Renal cortex interstitium (tissue), 11 donors: ENCODE results near the gene POPDC2. TPM values are rescaled to one million over a fixed set of nuclear protein-coding genes. Genes with fewer than 3 reads are reported as not detected.

Experiments
- DNase-seq, 11 donors: peaks; one replicate each; pipeline ENCODE4 v3.0.0-alpha.2; 2013; ENCODE audit warnings: low read depth in 9 of 11, low spot score in 4 of 11; ENCODE audit errors: extremely low read depth in 1 of 11
- polyA plus RNA-seq, 3 donors: library from polyadenylated mRNA; unstranded; fragments of 120-200 nt; gene quantifications; one replicate each; pipeline ENCODE4 v1.2.1, GENCODE V29; 2013; ENCODE audit not compliant: insufficient read length in 3 of 3

The POPDC2 gene
- polyA plus RNA-seq, 3 donors = 3.4 to 5.6 (median 5.3) TPM

DNA sequence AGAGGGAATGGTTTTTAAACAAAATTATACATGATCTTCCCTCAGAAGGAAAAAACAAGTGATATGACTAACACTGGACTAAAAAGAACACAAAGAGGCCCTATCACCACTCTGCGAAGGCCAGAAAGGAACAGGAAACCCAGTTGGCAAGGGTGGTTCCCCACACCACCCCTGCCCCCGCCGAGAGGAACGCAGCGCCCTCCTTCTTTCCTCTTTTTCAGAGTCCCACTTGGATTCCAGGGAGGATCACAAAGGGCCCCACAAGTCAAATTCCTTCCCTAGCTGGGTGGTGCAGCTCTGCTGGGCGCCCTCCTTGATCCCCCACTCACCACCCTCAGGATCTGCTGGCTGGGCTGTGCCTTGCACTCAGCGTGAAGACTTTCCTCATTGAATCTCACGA, 32.9 kb downstream of the POPDC2 start:
- DNase-seq = no peak

DNA sequence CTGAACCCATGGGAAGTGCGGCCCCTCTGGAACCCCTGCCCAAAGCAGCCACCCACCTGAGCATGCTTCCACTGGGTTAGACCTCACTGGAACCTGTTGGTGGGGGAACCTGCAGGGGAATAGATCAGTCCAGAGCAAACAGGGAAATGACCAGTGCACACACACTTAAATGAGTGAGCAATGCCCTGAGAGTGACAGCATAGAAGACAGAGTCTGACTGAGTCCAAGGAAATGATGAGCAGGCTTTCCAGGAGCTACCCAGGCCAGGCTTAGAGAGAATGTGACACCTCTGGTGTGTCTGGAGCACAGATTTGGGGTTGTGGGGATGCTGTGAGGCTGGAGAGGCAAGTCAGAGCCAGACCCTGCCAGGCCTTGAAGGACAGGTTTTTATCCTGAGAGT, 34.2 kb downstream of the POPDC2 start:
- no peak for DNase-seq

DNA sequence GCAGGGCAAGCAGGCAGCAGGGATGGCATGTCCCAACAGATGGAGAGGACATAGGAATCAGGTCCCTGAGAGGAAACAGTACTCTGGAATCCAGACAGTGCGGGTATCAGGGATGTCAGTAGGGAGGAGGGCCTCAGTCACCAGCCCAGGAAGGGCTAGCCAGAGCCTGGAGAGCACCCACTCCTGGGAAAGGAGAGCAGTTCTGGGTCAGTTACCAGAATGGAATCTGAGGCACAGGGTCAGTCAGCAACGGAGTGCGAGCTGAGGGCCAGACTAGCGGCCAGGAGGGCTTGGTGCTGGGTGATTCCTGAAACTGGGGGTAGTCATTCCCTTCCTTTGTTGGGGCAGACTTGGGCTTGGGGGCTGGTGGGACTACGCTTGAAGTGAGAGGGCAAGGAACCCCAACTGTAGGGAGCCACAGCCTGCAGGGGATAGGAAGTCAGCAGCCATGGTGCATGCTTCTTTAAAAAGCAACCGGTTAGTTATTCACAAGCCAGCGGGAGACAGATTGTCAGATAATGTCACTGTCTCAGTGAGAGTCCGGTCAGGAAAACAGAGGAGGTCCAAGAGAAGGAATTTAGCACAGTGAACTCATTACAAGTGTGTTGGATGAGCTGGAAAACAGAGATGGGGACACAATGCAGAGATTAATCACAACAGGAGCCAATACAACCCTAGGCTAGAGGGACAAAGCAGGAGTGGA, 34.8 kb downstream of the POPDC2 start:
- no peak for DNase-seq

DNA sequence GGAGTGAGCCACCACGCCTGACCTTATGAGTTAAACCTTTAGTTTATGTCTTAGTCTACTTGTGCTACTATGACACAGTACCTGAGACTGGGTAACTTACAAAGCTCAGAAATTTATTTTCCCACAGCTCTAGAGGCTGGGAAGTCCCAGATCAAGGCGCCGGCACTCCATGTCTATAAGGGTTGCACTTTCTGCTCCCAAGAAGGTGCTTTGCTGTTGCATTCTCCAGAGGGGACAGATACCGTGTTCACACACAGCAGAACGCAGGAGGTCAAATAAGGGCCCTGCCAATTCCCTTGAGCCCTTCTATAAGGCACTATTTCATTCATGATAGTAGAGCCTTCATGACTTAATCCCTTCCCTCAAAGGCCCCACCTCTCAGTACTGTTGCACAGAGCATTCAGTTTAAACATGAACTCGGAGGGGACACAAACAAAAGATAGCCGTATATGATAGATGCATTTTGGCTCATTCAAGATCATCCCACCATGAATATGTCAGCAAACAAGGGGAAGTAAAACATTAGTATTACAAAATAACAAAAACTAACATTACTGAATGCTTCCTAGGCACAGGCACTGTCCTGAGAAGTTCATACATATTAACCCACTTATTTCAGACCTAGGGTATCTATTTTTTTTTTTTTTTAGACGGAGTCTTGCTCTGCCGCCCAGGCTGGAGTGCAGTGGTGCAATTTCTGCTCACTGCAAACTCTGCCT, 36.2 kb downstream of the POPDC2 start:
- no peak for DNase-seq

DNA sequence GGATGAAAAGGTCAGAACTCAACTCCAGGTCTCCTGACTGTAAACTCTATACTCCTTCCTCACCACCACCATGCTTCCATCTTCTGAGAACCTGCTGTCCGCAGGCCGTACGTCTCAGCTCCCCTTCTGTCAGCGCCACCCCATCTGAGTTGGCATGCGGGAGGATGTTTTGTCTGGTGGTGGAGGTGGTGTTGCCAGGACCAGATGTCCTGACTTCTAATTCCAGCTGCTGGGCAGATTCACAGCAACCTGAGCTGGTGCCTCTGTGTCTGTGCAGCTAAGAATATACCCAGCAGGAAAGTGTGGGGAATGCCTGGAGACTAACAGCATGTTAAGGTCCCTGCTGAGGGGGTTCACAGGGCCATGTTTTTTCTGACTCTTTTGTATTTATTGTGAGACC, 39.5 kb downstream of the POPDC2 start:
- no peak for DNase-seq

DNA sequence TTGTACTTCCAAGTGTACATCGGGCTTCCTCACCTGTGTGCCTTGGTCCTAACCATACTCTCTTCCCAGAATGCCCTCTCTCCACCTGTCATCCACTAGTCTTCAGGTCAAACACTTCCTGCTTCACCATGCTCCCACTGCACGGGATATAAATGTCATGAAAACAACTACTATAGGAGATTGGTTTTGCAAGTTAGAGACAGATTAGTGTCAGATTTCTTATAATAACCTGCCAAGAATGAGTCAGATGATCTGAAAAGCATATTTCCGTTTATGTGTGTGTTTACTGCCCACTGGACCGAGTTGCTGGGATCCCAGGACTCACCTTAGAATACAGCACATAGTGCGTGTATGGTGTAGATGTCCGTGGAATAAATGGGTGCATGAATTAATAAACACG, 41.3 kb downstream of the POPDC2 start:
- no peak for DNase-seq

DNA sequence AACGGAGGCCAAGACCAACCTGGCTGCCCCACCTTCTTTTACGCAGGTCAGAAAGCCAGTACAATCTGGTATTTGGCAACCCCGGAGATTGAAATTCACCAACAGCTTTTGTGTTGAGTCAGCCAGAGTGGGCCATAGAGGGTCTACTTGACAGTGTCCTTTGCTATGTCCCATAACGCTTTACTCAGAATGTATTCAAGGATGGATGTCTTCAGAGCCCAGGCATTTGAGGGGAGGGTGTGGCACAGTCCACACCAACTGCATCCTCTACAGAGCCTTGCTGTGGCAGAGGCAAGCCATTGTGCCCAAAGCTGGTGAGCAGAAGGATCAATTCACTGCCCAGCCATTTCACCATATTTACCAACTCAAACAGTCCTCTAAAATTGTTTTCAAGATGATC, 44.3 kb downstream of the POPDC2 start:
- DNase-seq = no peak

DNA sequence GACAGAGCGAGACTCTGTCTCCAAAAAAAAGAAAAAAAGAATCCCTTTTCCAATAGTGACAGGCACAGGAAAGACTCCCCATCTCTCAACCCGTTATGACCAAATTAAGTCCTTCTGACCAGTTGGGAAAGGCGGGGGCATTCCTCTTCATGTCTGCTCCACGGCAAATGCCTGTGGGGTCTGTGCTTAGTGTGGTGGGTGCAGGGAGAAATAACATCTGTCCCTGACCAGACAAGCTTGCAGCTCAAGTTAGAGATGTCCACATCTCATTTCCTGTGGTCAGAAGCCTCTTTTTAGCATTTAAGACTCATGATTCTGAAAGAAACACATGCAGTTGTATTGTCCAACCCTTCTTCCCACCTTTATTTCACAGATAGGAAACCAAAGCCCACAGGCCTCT, 46.5 kb downstream of the POPDC2 start:
- no peak for DNase-seq

DNA sequence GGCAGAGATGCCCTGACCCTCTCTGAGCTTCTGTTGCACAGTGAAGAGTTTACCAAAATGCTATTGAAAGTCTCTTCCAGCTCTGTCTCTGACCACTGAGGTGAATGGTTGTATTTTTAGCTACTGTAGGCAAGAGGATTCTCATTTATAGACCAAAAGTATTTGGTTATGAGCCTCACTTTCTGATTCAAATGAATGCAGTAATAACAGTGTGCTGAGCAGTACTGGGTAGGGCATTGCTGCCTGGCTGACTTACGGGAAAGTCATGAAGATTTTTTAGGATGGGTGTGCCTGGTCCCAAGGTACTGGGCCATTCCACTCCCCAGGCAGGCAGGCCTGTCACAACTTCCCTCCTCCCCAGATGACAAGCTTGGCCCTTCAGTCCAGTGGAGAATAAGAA, 47.2 kb downstream of the POPDC2 start:
- no peak for DNase-seq

DNA sequence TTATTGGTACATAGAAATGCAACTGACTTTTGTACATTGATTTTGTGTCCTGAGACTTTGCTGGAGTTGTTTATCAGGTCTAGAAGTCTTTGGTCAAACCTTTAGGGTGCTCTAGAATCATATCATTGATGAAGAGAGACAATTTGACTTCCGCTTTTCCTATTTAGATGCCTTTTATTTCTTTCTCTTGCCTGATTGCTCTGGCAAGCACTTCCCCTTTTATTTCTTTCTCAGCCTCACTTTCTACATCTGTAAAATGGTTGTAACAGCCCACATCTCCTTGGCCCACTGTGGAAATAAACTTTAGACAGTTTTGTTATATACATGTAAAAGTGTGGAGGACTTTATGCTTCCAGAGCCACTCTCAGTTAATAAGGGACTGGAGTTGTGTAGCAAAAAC, 48.7 kb downstream of the POPDC2 start:
- DNase-seq = no peak

DNA sequence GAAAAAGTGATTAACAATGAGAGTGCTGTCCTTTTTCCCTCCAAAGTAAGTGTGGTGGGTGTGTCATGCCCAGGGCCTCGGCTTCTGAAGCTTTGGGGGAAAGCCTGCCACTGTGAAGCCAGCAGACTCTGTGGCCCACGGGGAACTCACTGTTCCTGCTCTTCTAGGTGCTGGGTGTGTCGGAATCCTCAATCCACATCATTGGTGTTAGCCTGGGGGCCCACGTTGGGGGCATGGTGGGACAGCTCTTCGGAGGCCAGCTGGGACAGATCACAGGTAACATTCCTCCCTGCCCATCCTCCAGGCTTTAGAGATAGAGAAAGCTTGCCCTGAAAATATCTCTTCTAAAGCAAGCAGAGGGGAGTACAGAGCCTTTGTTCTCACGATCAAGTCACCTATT, 51.1 kb downstream of the POPDC2 start:
- no peak for DNase-seq

DNA sequence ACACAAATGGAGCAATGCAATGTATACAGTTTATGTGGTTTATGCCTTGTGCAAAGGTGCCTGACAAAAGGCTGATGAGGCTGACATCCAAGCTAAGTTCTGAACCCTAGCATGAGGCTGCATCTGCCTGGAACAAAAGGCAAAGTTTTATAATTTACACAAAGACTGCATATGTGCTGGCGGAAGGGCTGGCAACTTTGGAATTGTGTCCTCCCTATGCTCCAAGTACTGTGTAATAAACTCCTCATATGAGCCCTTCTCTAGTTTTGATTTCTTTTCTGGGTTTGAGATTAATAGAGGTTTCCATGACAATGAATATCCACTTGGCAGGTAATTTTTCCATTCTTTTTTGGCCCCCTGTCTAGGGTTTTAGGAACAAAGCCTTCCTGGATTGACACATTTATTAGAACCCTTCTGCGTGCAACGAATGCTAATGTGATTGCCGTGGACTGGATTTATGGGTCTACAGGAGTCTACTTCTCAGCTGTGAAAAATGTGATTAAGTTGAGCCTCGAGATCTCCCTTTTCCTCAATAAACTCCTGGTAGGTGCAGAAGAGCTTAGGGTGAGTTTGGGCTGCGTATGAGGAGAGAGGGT, 51.9 kb downstream of the POPDC2 start:
- no peak for DNase-seq

DNA sequence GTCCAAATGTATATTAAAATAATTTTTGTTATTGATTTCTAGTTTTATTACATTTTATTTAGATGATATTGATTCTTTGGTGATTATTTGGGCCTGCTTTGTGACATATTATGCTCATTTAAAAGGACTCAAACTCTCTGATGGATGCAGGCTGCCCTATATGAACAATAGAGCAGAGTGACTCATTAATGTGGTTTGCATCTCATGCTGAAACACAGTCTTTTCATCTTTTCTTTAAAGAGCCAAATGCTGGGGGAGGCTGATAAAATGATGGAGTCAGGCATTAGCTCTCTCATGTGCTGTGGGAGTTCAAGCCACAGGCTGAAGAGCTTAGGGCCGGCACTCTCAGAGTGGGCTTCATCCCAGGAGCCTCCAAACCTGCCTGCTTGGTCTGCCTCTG, 55.5 kb downstream of the POPDC2 start:
- DNase-seq = no peak

DNA sequence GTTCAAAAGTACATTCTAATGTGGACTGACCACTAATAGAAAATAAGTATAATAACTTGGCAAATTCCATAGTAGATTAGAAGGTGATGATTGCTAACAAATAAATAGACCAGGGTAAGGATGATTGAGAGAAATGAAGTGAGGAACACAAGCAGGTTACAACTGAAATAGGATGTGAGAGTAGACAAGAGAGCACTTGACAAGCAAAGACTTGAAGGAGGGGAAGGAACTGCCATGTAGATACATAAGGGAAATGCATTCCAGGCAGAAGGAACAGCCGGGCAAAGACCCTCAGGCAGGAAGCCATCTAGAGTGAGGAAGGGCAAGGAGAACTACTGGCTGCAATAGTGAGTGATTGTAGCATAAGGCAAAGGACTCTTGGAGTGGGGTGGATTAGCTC, 57.7 kb downstream of the POPDC2 start:
- no peak for DNase-seq

DNA sequence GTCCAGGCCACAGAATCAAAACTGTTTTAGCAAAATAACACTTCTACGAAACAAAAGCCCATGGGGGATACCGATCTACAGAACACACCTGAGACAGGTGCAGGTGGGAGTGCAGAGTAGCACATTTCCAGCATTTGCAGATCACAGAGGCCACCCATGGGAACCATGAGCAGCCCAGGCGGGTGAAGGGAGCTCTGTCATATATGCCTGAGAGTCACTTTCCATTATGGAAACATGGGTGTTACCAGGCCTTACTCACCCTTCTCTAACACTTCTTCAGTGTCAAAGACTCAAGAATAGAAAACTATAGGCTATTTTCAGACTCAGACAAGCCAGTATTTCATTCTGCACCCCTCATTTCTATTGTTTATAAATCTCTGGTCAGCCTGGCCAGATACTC, 59.2 kb downstream of the POPDC2 start:
- no peak for DNase-seq

DNA sequence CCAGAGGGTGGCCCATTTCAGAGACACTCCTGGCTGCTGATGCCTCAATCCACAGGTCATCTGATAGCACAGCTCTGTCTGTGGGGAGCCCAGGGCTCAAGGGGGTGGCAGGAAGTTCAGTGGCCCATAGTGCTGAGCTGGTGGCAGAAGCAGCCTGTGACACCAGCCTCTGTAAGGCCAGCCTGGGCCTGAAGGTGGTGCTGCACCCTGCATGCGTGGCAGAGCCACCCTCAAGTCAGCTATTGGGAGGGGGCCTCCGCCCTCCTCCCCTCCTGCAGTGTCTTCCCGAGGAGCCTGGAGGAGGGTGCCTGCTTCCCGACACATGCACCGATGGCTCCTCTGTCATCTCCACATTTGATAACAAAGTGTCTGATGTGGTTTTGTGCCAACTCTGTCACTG, 59.7 kb downstream of the POPDC2 start:
- no peak for DNase-seq

DNA sequence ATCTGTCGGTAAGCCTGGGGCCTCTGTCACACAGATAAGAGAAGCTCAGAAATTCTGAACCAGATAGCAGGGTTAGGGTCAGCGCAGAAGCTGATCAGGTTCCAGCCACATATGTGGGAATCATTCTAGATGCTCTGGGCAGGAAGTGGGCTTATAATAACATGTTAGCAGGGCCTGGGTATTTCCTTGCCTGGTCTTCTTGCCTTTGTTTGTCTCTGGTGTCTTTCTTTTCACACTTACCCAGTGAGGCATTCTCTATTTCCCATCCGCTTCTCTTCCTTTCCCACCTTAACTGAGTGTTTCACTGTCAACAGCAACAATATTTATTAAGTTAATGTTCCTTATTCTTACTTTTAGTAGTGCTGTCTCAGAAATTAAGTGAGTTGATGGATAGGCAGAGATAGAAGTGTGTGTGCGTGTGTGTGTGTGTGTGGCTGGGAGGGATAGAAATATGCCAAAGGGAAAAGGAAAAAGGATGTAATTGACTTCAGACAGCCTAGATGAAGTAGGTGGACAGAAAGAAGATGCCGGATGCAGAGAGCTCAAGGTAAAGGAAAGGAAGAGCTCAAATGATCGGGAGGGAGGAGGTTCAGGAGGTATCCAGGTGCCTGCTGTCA, 60.7 kb downstream of the POPDC2 start:
- no peak for DNase-seq

DNA sequence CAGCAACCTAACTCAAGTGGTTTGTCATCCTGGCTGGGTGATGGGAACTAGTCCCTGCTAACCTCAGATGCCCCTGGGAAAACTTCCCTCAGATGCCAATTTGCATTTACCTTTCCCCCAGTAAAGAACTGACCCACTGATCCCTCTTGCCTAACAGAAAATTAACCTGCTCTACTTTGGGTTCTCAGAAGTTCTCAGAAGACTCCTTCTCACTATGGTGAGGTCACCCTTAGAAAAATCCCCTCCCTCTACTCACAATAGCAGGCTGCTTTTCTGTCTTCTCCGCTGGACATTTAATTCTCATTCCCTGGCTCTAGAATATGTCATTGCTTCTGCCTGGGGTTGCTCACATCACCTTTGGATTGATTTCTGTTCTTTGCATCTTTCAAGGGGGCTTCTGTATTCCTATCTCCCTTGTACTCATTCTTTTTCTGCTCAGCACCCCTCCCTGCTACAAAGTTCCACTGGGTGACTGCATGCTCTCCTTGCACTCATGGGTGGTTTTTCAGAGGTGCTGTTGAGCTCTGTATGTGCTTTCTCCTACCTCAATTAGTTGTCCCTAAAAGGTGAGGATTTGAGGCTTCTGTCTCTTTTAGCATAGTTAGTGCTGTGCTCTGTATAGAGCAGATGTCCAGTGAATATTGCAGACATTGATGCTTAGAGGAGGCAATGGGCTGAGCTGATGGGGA, 61.8 kb downstream of the POPDC2 start:
- DNase-seq = no peak

DNA sequence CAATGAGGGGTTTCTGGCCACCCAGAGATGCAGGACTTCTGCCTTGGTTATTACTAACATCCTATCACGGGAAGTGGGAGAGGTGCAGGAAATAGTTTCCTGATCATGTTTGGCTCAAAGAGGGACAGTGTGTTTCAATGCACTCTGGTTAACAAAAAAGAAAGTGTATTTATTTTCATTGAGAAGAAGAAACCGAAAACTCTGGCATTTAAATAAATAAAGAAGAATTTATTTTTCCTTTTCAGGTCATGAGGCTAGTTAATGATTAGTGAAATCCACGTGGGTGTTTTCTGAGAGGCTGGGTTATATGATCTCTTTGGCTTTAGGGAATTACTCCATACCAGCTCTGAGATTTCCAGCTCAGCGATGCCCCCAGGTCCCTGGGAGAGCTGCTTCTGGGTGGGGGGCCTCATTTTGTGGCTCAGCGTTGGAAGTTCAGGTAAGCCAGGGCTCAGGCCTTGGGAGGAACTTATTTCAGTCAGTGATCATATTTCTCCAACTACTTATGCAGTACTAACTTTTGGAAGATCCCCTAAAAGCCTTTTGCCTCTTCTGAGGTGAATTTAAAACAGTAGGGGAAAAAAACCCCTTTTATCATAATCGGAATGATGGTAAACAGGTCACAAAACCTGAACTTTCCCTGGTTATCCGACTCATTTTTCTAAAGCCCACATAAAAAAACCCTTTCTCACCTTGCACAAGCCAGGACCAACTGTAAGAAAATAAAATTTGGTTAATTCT, 62.7 kb downstream of the POPDC2 start, which contains the start of gene PLA1A:
Gene PLA1A, plus strand, starts transcription at position 338 of the 741 bp plus-strand sequence. Its CDS starts 29 bp downstream, at position 367.
- DNase-seq = peak in 6 of 11 donors; percentile 19 to 57 (median 26)
